HCT116 (cell line): ENCODE measurements around the gene RIMS4. TPM values are rescaled to one million over a fixed set of nuclear protein-coding genes. Genes with fewer than 3 reads are reported as not detected.

Source experiments
- ATAC-seq: fragments of 200-7000 bp; cut with Tn5 transposase; 2 replicates; pipeline ENCODE4 v1.9.1; 2020; ENCODE audit warnings: mild to moderate bottlenecking, moderate library complexity
- BruUV-seq: library from RNA; stranded (reverse); fragments of 400-500 nt; replicated peaks from 2 replicates; lab custom pipeline; 2021; lab: Mats Ljungman, UMichigan
- CTCF ChIA-PET: fragments of 300-600 bp; sonication (Branson Sonifier 250); formaldehyde crosslinking; loops from one replicate; lab custom pipeline; 2021; ENCODE audit warnings: antibody characterized with exemption; lab: Charles Lee
- POLR2A ChIA-PET: fragments of 300-600, 350-600 bp; sonication (Branson Sonifier 250); formaldehyde crosslinking; loops from one replicate; lab custom pipeline; 2021; ENCODE audit warnings: antibody characterized with exemption; lab: Charles Lee
- RAD21 ChIA-PET, 2 experiments: fragments of 300-600 bp; sonication (Branson Sonifier 250); formaldehyde crosslinking; loops; one replicate each; lab custom pipeline; 2023; ENCODE audit warnings: low total read pairs in 2 of 2; ENCODE audit not compliant: uncharacterized antibody in 2 of 2, unreplicated experiment in 2 of 2, low non-redundant PET in 1 of 2; lab: Charles Lee
- DNase-seq: peaks from one replicate; pipeline ENCODE4 v3.0.0-alpha.2; 2010; ENCODE audit warnings: low read depth, low spot score
- H2AFZ ChIP-seq: fragments of 200-600 bp; shearing (Covaris generic), sonication (generic); 2 replicates; pipeline ENCODE4 v1.6.1; 2017; ENCODE audit warnings: low read depth, mixed run types, mixed read lengths, antibody characterized with exemption, low read length; ENCODE audit not compliant: poor library complexity, severe bottlenecking
- H3K27ac ChIP-seq: 2 replicates; pipeline ENCODE4 v1.5.1; 2012; ENCODE audit warnings: low read depth, low read length
- H3K27me3 ChIP-seq: fragments of 200-600 bp; sonication (generic); 2 replicates; pipeline ENCODE4 v1.6.1; 2016; ENCODE audit warnings: mixed run types, low read length, mixed read lengths; ENCODE audit not compliant: insufficient read depth
- H3K36me3 ChIP-seq, 2 experiments: fragments of 200-500 bp in 1 of 2; fragments of 200-600 bp in 1 of 2; sonication (Bioruptor generic) in 1 of 2; sonication (generic) in 1 of 2; 2 replicates each; pipeline versions ENCODE4 v1.5.1 to v1.6.1; 2014 to 2016; ENCODE audit warnings: low read length in 2 of 2, inconsistent platforms in 1 of 2, mixed read lengths in 1 of 2, mixed run types in 1 of 2; ENCODE audit not compliant: insufficient read depth in 2 of 2, control insufficient read depth in 1 of 2
- H3K4me1 ChIP-seq, 2 experiments: fragments of 200-600 bp in 1 of 2; sonication (generic) in 1 of 2; 2 replicates each; pipeline versions ENCODE4 v1.5.1 to v1.6.1; 2012 to 2017; ENCODE audit warnings: low read length in 2 of 2, inconsistent platforms in 1 of 2, mild to moderate bottlenecking in 1 of 2, mixed read lengths in 1 of 2, mixed run types in 1 of 2, moderate library complexity in 1 of 2; ENCODE audit not compliant: insufficient read depth in 2 of 2, control insufficient read depth in 1 of 2
- H3K4me2 ChIP-seq: fragments of 200-600 bp; sonication (generic); 2 replicates; pipeline ENCODE4 v1.6.1; 2017; ENCODE audit warnings: mixed run types, low read length, mixed read lengths
- H3K4me3 ChIP-seq, 2 experiments: fragments of 200-600 bp in 1 of 2; sonication (generic) in 1 of 2; replicated peaks in 1 of 2; 2 replicates each; pipeline ENCODE4 v1.5.1; 2011 to 2016; ENCODE audit warnings: low read length in 2 of 2, control low read depth in 1 of 2, low read depth in 1 of 2, mild to moderate bottlenecking in 1 of 2, mixed read lengths in 1 of 2, mixed run types in 1 of 2
- H3K79me2 ChIP-seq: fragments of 200-600 bp; sonication (generic); 2 replicates; pipeline ENCODE4 v1.6.1; 2017; ENCODE audit warnings: mild to moderate bottlenecking, mixed run types, low read length, moderate library complexity, mixed read lengths; ENCODE audit not compliant: insufficient read depth
- H3K9ac ChIP-seq: fragments of 200-600 bp; sonication (generic); 2 replicates; pipeline ENCODE4 v1.6.1; 2016; ENCODE audit warnings: low read length, mixed read lengths
- H3K9me2 ChIP-seq: fragments of 200-600 bp; sonication (generic), shearing (Covaris generic); 2 replicates; pipeline ENCODE4 v1.6.1; 2017; ENCODE audit warnings: mixed run types, mild to moderate bottlenecking, moderate library complexity; ENCODE audit not compliant: insufficient read depth
- H3K9me3 ChIP-seq, 2 experiments: fragments of 200-500 bp in 1 of 2; fragments of 200-600 bp in 1 of 2; sonication (Bioruptor generic) in 1 of 2; sonication (generic) in 1 of 2; 2 replicates each; pipeline ENCODE4 v1.6.1; 2014 to 2017; ENCODE audit warnings: low read length in 2 of 2, mixed read lengths in 2 of 2, inconsistent platforms in 1 of 2, low read depth in 1 of 2, mild to moderate bottlenecking in 1 of 2, mixed run types in 1 of 2, moderate library complexity in 1 of 2; ENCODE audit not compliant: control insufficient read depth in 1 of 2, insufficient read depth in 1 of 2
- H4K20me1 ChIP-seq: fragments of 200-600 bp; sonication (generic), shearing (Covaris generic); 2 replicates; pipeline ENCODE4 v1.6.1; 2017; ENCODE audit warnings: mixed run types, mild to moderate bottlenecking, moderate library complexity; ENCODE audit not compliant: insufficient read depth
- CBX3 ChIP-seq: IDR thresholded peaks from 2 replicates; pipeline ENCODE4 v1.6.1; 2012; ENCODE audit warnings: low read depth
- CEBPB ChIP-seq: IDR thresholded peaks from 2 replicates; pipeline ENCODE4 v1.6.1; 2012; ENCODE audit warnings: low read depth
- CTCF ChIP-seq, 3 experiments: fragments of 200-600 bp in 1 of 3; sonication (generic) in 1 of 3; IDR thresholded peaks in 2 of 3; conservative IDR thresholded peaks in 1 of 3; 2 replicates each; pipeline ENCODE4 v1.5.1; 2012 to 2017; ENCODE audit warnings: low read depth in 2 of 3, low read length in 2 of 3, antibody characterized with exemption in 1 of 3, borderline replicate concordance in 1 of 3, control low read depth in 1 of 3, mild to moderate bottlenecking in 1 of 3, mixed read lengths in 1 of 3, mixed run types in 1 of 3, moderate library complexity in 1 of 3; ENCODE audit not compliant: insufficient read depth in 1 of 3
- EZH2 ChIP-seq: fragments of 200-600 bp; sonication (generic); IDR thresholded peaks from 2 replicates; pipeline ENCODE4 v1.6.1; 2017; ENCODE audit warnings: antibody characterized with exemption, mixed run types
- EZH2phosphoT487 ChIP-seq: fragments of 200-600 bp; IDR thresholded peaks from 2 replicates; pipeline ENCODE4 v1.6.1; 2018; ENCODE audit warnings: antibody characterized with exemption, borderline replicate concordance
- FOSL1 ChIP-seq: IDR thresholded peaks from 2 replicates; pipeline ENCODE4 v1.6.1; 2012; ENCODE audit warnings: low read depth
- JUND ChIP-seq: IDR thresholded peaks from 2 replicates; pipeline ENCODE4 v1.6.1; 2012
- MAX ChIP-seq: IDR thresholded peaks from 2 replicates; pipeline ENCODE4 v1.6.1; 2012
- POLR2A ChIP-seq: IDR thresholded peaks from 2 replicates; pipeline ENCODE4 v1.7.0; 2011; ENCODE audit warnings: borderline replicate concordance; ENCODE audit not compliant: insufficient read depth, insufficient read length; ENCODE audit errors: extremely low read depth
- RAD21 ChIP-seq: IDR thresholded peaks from 2 replicates; pipeline ENCODE4 v1.6.1; 2012; ENCODE audit warnings: low read depth, mild to moderate bottlenecking
- REST ChIP-seq: IDR thresholded peaks from 2 replicates; pipeline ENCODE4 v1.6.1; 2012; ENCODE audit warnings: low read depth
- SIN3A ChIP-seq: IDR thresholded peaks from 2 replicates; pipeline ENCODE4 v1.6.1; 2012; ENCODE audit warnings: low read depth
- SP1 ChIP-seq: IDR thresholded peaks from 2 replicates; pipeline ENCODE4 v1.6.1; 2012; ENCODE audit warnings: low read depth
- SRF ChIP-seq: IDR thresholded peaks from 2 replicates; pipeline ENCODE4 v1.6.1; 2012; ENCODE audit warnings: low read depth
- YY1 ChIP-seq: IDR thresholded peaks from 2 replicates; pipeline ENCODE4 v1.6.1; 2011; ENCODE audit warnings: low read length, low read depth, moderate library complexity, mild to moderate bottlenecking; ENCODE audit not compliant: insufficient replicate concordance; ENCODE audit errors: extremely low read depth
- ZBTB33 ChIP-seq: IDR thresholded peaks from 2 replicates; pipeline ENCODE4 v1.6.1; 2011; ENCODE audit warnings: mild to moderate bottlenecking, low read length, moderate library complexity; ENCODE audit not compliant: insufficient replicate concordance; ENCODE audit errors: extremely low read depth
- intact Hi-C: fragments of 100-400 bp; cut with micrococcal nuclease; formaldehyde crosslinking; loops from 2 replicates; pipeline ENCODE4 v1.10.0; 2022
- total RNA-seq: library from RNA; stranded (reverse); gene quantifications from one replicate; pipeline ENCODE4 v1.2.1, GENCODE V29; 2021; ENCODE audit not compliant: unreplicated experiment

The RIMS4 gene
- total RNA-seq, 1 experiment from 2014 or later, result 0.05 TPM

- ChIA-PET CTCF (interaction anchor here (1.4 kb wide), 1 partner anchor 32 kb away, joined by 4 read pairs; no protein-coding TSS in a partner anchor), POLR2A (no interaction called here), RAD21 (no interaction called here)
- Histone ChIP-seq H3K36me3 (no peaks in the 10 kb centered on the region), H2AFZ (no peak overlapping the region), H4K20me1 (no peaks in the 10 kb centered on the region), H3K4me2 (no peak overlapping the region), H3K79me2 (no peaks in the 10 kb centered on the region), H3K27me3 (peaks cover 27% of the 10 kb centered on the region), H3K27ac (no peak overlapping the region), H3K4me3 (no peak overlapping the region), H3K4me1 (no peaks in the 10 kb centered on the region), H3K9me3 (no peaks in the 10 kb centered on the region), H3K9ac (no peak overlapping the region), H3K9me2 (no peaks in the 10 kb centered on the region)
- no peak for ATAC-seq
- no TSS peak for BruUV-seq
- intact Hi-C loops, result no loop called here
- no peak for TF ChIP-seq EZH2
- no peak for TF ChIP-seq CTCF (IDR thresholded peaks at IDR 0.05 in 2 of 3, conservative IDR thresholded peaks at IDR 0.05 in 1 of 3; ENCODE audit: borderline replicate concordance in 1 of 3, insufficient read depth in 1 of 3, low read depth in 2 of 3, low read length in 2 of 3)
- no peak for TF ChIP-seq ZBTB33
- TF ChIP-seq SIN3A, result no peak
- TF ChIP-seq EZH2phosphoT487, result no peak
- TF ChIP-seq REST, result no peak
- no peak for TF ChIP-seq SP1
- no peak for TF ChIP-seq CBX3
- no peak for TF ChIP-seq MAX
- no peak for TF ChIP-seq CEBPB
- TF ChIP-seq POLR2A, result no peak
- no peak for TF ChIP-seq RAD21
- no peak for TF ChIP-seq YY1
- TF ChIP-seq SRF, result no peak
- no peak for TF ChIP-seq FOSL1
- TF ChIP-seq JUND, result no peak
- DNase-seq, result no peak
Measured at GRCh38 chr20:44828640-44829039, 18.3 kb upstream of the RIMS4 start.
